Thyroid gland (tissue), 4 donors: ENCODE data around the gene FKBP6.

ENCODE experiments used
- CTCF ChIP-seq, 6 experiments: fragments of 200-600 bp in 3 of 6; fragments of 450-650 bp in 3 of 6; sonication (generic) in 3 of 6; IDR thresholded peaks; one replicate each; pipeline ENCODE4 v1.5.1; 2016 to 2019; ENCODE audit warnings: antibody characterized with exemption in 6 of 6, mild to moderate bottlenecking in 2 of 6, inconsistent platforms in 1 of 6, moderate library complexity in 1 of 6
- POLR2A ChIP-seq, 2 donors: fragments of 450-650 bp; IDR thresholded peaks; one replicate each; pipeline ENCODE4 v1.6.1; 2017; ENCODE audit warnings: antibody characterized with exemption in 2 of 2, mild to moderate bottlenecking in 2 of 2, moderate library complexity in 1 of 2

DNA sequence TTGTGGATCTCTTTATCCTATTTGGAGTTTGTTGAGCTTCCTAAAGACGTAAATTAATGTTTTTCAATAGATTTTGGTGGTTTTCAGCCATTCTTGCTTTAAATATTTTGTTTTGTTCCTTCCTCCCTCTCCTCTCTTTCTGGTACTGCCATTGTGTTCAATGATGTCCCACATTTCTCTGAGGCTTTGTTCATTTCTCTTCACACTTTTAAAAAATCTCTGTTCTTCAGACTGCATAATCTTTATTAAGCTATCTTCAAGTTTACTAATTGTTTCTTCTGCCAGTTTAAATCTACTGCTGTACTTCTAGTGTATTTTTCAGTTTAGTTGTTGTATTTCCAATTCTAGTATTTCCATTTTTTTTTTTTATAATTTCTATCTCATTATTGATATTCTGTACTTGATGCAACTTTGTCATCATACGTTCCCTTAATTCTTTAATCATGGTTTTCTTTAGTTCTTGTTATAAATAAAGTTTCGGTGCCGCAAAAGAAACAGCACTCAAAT lies 60.0 kb downstream of the FKBP6 start:
- TF ChIP-seq CTCF (IDR thresholded peaks at IDR 0.05) (no peak), POLR2A (IDR thresholded peaks at IDR 0.05) (no peak)
